Measurements from ENCODE around the gene RPS6KA2. TPM values are rescaled to one million over a fixed set of nuclear protein-coding genes. Genes with fewer than 3 reads are reported as not detected.

The RPS6KA2 gene
- total RNA-seq, 1 experiment from 2014 or later, result 4.1 TPM

DNA sequence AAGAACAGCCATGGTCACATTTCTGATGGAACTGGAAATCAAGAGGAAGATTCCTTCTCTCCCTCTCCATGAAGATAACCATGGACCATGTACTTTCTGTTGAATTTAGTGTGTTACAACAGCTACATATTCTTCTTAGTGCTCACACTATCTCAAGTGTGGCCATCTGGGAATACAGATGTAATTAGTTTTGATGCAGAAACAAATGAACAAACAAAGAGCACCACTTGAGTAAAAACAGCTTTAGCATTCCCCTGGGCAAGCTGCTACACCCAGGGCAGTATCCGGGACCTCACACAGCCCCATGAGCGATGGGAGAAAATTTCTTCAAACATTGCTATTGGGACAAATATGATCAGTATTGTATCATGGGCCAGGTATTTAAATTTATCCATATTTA lies 115.7 kb downstream of the RPS6KA2 start:
- ATAC-seq, result no peak
- BruUV-seq (replicated peaks), result no TSS peak
- H3K27ac ChIP-seq (ENCODE audit: low read length), result no peak overlapping the region
- H3K4me1 ChIP-seq (ENCODE audit: control insufficient read depth, insufficient read depth, low read length), result no peaks in the 10 kb centered on the region
- ChIA-PET CTCF (no interaction called here), POLR2A (no interaction called here)
- TF ChIP-seq, protein P1, sequence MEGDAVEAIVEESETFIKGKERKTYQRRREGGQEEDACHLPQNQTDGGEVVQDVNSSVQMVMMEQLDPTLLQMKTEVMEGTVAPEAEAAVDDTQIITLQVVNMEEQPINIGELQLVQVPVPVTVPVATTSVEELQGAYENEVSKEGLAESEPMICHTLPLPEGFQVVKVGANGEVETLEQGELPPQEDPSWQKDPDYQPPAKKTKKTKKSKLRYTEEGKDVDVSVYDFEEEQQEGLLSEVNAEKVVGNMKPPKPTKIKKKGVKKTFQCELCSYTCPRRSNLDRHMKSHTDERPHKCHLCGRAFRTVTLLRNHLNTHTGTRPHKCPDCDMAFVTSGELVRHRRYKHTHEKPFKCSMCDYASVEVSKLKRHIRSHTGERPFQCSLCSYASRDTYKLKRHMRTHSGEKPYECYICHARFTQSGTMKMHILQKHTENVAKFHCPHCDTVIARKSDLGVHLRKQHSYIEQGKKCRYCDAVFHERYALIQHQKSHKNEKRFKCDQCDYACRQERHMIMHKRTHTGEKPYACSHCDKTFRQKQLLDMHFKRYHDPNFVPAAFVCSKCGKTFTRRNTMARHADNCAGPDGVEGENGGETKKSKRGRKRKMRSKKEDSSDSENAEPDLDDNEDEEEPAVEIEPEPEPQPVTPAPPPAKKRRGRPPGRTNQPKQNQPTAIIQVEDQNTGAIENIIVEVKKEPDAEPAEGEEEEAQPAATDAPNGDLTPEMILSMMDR (IDR thresholded peaks at IDR 0.05), result no peak
- TF ChIP-seq, protein P2, sequence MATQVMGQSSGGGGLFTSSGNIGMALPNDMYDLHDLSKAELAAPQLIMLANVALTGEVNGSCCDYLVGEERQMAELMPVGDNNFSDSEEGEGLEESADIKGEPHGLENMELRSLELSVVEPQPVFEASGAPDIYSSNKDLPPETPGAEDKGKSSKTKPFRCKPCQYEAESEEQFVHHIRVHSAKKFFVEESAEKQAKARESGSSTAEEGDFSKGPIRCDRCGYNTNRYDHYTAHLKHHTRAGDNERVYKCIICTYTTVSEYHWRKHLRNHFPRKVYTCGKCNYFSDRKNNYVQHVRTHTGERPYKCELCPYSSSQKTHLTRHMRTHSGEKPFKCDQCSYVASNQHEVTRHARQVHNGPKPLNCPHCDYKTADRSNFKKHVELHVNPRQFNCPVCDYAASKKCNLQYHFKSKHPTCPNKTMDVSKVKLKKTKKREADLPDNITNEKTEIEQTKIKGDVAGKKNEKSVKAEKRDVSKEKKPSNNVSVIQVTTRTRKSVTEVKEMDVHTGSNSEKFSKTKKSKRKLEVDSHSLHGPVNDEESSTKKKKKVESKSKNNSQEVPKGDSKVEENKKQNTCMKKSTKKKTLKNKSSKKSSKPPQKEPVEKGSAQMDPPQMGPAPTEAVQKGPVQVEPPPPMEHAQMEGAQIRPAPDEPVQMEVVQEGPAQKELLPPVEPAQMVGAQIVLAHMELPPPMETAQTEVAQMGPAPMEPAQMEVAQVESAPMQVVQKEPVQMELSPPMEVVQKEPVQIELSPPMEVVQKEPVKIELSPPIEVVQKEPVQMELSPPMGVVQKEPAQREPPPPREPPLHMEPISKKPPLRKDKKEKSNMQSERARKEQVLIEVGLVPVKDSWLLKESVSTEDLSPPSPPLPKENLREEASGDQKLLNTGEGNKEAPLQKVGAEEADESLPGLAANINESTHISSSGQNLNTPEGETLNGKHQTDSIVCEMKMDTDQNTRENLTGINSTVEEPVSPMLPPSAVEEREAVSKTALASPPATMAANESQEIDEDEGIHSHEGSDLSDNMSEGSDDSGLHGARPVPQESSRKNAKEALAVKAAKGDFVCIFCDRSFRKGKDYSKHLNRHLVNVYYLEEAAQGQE (IDR thresholded peaks at IDR 0.05; ENCODE audit: insufficient read depth in 1 of 2, low read depth in 2 of 2, low read length in 1 of 2), result no peak
- TF ChIP-seq SIN3A (IDR thresholded peaks at IDR 0.05; ENCODE audit: borderline replicate concordance, insufficient read depth, low read depth, low read length) (no peak), POLR2AphosphoS5 (IDR thresholded peaks at IDR 0.05; ENCODE audit: low read depth, low read length) (no peak), TCF7L2 (IDR thresholded peaks at IDR 0.05; ENCODE audit: low read depth, low read length) (no peak)
- in situ Hi-C loops (cut with HindIII; ENCODE audit: low pct_unique_long_range_greater_than_20kb, low sequenced_read_pairs), result no loop called here
- no peak overlapping the region for H3K4me3 ChIP-seq (ENCODE audit: low read depth in 2 of 2, low read length in 2 of 2)
- intact Hi-C loops (cut with micrococcal nuclease; ENCODE audit: unreplicated experiment), result no loop called here
- H3K36me3 ChIP-seq (ENCODE audit: control insufficient read depth, insufficient read depth, low read length), result no peaks in the 10 kb centered on the region
- H3K9me3 ChIP-seq (ENCODE audit: control insufficient read depth, insufficient read depth, low read depth, low read length), result no peaks in the 10 kb centered on the region
- no peak for DNase-seq (ENCODE audit: low read depth, low spot score)
- no peaks in the 10 kb centered on the region for H3K27me3 ChIP-seq (ENCODE audit: control insufficient read depth, insufficient read depth, low read length)

DNA sequence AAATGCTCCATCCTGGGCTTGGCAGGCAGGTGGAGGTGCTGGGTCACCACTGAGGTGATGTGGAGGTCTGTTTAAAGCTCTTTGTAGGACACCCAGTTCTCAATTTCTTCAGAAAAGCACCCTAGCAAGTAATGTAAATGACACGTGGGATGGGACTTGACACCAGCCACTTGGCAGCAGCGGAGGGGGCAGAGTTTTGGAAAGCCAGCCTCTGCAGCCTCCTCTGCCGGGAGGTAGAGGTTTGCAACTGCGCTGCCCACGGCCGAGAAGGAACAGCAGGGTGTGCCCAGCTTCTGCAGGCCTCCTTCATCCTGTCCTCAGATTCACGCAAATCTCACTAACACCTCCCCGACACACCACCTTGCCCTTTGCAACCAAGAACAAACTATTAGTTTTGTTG lies 117.9 kb downstream of the RPS6KA2 start:
- no TSS peak for BruUV-seq (replicated peaks)
- intact Hi-C loops (cut with micrococcal nuclease; ENCODE audit: unreplicated experiment) (no loop called here), in situ Hi-C loops (cut with HindIII; ENCODE audit: low pct_unique_long_range_greater_than_20kb, low sequenced_read_pairs) (no loop called here)
- Histone ChIP-seq H3K9me3 (ENCODE audit: control insufficient read depth, insufficient read depth, low read depth, low read length) (no peaks in the 10 kb centered on the region), H3K27ac (ENCODE audit: low read length) (no peak overlapping the region), H3K4me3 (ENCODE audit: low read depth in 2 of 2, low read length in 2 of 2) (no peak overlapping the region), H3K4me1 (ENCODE audit: control insufficient read depth, insufficient read depth, low read length) (no peaks in the 10 kb centered on the region), H3K36me3 (ENCODE audit: control insufficient read depth, insufficient read depth, low read length) (no peaks in the 10 kb centered on the region), H3K27me3 (ENCODE audit: control insufficient read depth, insufficient read depth, low read length) (no peaks in the 10 kb centered on the region)
- DNase-seq (ENCODE audit: low read depth, low spot score) (no peak), ATAC-seq (no peak)
- CTCF ChIA-PET, result no interaction called here
- POLR2A ChIA-PET, result no interaction called here
- no peak for TF ChIP-seq TCF7L2 (IDR thresholded peaks at IDR 0.05; ENCODE audit: low read depth, low read length)
- TF ChIP-seq, protein P2 (IDR thresholded peaks at IDR 0.05; ENCODE audit: insufficient read depth in 1 of 2, low read depth in 2 of 2, low read length in 1 of 2), result no peak
- TF ChIP-seq, protein P1 (IDR thresholded peaks at IDR 0.05), result no peak

Data from Panc1 (cell line).